WI38 (cell line): ENCODE data around the gene SLC2A11.
A peak's percentile ranks its signal among the peaks of the same experiment; 100 is the strongest.

Experiments used
- H3K4me3 ChIP-seq: 2 replicates; pipeline ENCODE4 v1.5.1; 2011; ENCODE audit warnings: low read depth, mild to moderate bottlenecking, control low read depth, low read length
- CTCF ChIP-seq: IDR thresholded peaks from 2 replicates; pipeline ENCODE4 v1.5.1; 2012; ENCODE audit warnings: low read depth, mild to moderate bottlenecking, control low read depth, low read length

The SLC2A11 gene

GRCh38 chr22:23883658-23884057, 26.0 kb downstream of the SLC2A11 start:
- no peak overlapping the region for H3K4me3 ChIP-seq
- no peak for TF ChIP-seq CTCF

- H3K4me3 ChIP-seq: no peak overlapping the region
- no peak for TF ChIP-seq CTCF
Observed at GRCh38 chr22:23884140-23884539, 26.5 kb downstream of the SLC2A11 start.

GRCh38 chr22:23888615-23889401, 31.1 kb downstream of the SLC2A11 start:
- TF ChIP-seq CTCF: 0 out of 2 replicates have a peak, but pooled peaks have one; percentile 15
- H3K4me3 ChIP-seq: no peak overlapping the region

GRCh38 chr22:23889620-23890019, 31.9 kb downstream of the SLC2A11 start:
- no peak overlapping the region for H3K4me3 ChIP-seq
- no peak for TF ChIP-seq CTCF

- no peak overlapping the region for H3K4me3 ChIP-seq
- no peak for TF ChIP-seq CTCF
Observed at GRCh38 chr22:23891726-23892125, 34.1 kb downstream of the SLC2A11 start.

GRCh38 chr22:23892130-23892529, 34.5 kb downstream of the SLC2A11 start:
- no peak for TF ChIP-seq CTCF
- no peak overlapping the region for H3K4me3 ChIP-seq

- TF ChIP-seq CTCF: no peak
- no peak overlapping the region for H3K4me3 ChIP-seq
Observed at GRCh38 chr22:23892706-23893105, 35.0 kb downstream of the SLC2A11 start.
